ENCODE measurements around the gene TAF11L10.
"Not testable (repeated sequence)": the region's sequence is repeated elsewhere in the genome, so short reads cannot be mapped to it uniquely, and the experiment has no call there.

The TAF11L10 gene

GRCh38 chr5:17597728-17598127, at the start of gene TAF11L10:
TSS of gene TAF11L10 (minus strand) at chr5:17597828.
- not testable (repeated sequence) for DNase-seq

- DNase-seq, result no peak
Observed at GRCh38 chr5:17634160-17634559, 36.5 kb upstream of the TAF11L10 start, which contains the start of gene TAF11L14. TSS of gene TAF11L14 (plus strand) at chr5:17634460.

DNA sequence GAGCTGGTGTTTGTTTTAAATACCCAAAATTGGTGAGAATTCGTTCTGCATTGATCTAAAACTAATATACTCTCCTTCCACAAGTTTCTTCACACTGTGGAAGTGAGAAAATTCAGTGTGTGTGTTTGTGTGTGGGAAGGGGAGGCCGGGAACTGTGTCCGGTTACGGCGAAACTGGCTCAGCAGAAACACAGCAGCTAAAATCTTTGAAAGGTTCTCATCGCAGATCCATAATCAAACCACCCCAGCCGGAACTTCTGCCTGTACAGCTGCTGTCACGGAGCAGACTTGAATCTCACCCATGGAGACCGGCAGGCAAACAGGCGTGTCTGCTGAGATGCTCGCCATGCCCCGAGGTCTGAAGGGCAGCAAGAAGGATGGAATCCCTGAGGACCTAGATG, 34.2 kb upstream of the TAF11L10 start, which contains the start of gene TAF11L13:
TSS of gene TAF11L13 (plus strand) at position 301 of the 400 bp plus-strand sequence.
- not testable (repeated sequence) for DNase-seq

GRCh38 chr5:17625686-17626085, 28.1 kb upstream of the TAF11L10 start:
- DNase-seq, result no peak

DNA sequence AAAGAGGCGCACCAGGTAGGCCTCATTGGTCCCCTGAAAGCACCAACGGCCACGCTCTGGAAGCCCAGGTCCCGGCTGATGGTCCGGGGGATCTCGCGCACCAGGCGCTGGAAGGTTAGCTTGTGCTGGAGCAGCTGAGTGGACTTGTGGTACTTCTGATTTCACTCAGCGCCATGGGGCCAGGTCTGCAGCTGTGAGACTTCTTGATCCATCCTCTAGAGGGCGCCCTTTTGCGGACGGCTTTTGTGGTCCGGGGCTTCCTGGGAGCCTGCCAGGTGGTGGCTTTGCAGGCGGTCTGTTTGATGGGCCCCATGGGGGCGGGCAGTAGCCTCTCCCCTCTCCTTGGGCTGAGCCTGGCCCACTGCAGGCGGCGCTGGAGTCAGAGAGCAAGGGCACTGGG, 23.0 kb upstream of the TAF11L10 start:
- no peak for DNase-seq

DNA sequence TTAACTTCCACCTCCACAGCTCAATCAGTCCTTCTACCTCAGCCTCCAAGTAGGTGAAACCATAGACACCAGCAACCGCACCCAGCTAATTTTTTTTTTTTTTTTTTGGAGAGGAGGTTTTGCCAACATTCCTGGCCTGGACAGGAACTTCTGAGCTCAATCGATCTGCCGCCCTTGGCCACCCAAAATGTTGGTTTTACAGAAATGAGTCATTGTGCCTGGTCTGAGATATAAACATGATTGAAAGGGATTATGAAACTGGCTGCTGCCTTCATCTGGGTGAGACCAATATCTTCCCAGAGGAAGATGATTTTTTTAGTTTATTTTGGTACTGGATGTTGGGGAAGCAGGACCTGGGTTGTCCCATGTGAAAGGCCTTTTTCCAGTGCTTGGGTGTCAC, 21.7 kb upstream of the TAF11L10 start:
- DNase-seq, result no peak

DNA sequence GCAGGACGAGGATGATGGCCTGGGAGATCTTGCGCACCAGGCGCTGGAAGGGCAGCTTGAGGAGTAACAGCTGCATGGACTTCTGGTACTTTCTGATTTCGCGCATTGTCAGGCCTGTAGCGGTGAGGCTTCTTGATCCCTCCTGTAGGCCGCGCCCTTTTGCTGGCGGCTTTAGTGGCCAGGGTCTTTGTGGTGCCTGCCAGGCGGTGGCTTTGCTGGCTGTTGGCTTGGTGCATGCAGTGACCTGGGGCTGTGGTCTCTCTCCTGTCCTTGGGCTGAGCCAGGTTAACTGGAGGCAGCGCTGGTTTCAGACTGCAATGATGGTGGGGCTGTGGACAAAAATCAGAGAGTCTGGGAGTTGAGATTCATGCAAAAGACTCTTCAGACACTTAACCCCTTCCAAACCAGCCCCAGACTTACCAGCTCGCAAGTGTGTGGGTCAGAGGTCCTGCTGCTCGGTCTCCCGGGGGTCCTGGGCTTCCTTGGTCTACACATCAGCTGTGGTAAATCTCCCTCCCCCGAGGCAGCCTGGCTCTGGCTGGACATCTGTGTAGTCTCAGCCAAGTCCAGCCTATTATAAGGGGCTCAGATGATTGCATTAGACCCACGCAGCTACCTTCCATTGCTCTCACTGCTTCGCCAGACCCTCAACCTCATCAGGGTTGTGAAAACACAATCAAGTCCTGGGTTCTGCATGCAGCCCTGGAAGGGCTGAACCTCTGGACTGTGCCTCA, 17.4 kb upstream of the TAF11L10 start:
- no peak for DNase-seq

GRCh38 chr5:17610092-17610491, 12.5 kb upstream of the TAF11L10 start, which contains the start of gene TAF11L12:
TSS of gene TAF11L12 (plus strand) at chr5:17610392.
- not testable (repeated sequence) for DNase-seq

GRCh38 chr5:17607461-17607860, 9.8 kb upstream of the TAF11L10 start:
- DNase-seq, result not testable (repeated sequence)

DNA sequence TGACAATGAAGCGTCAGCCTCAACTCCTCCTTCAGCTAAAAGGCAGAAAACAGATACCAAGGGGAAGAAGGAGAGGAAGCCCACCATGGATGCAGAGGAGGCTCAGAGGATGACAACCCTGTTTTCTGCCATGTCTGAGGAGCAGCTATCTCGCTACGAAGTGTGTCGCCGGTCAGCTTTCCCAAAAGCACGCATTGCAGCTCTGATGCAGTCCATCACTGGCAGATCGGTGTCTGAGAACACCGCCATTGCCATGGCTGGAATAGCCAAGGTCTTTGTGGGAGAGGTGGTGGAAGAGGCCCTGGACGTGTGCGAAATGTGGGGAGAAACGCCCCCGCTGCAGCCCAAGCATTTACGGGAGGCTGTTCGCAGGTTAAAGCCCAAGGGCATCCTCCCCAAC, 7.3 kb upstream of the TAF11L10 start:
- no peak for DNase-seq

GRCh38 chr5:17603880-17604279, 6.3 kb upstream of the TAF11L10 start, which contains the start of gene TAF11L11:
TSS of gene TAF11L11 (plus strand) at chr5:17604183.
- DNase-seq, result not testable (repeated sequence)

- not testable (repeated sequence) for DNase-seq
Observed at GRCh38 chr5:17594255-17594654, 3.4 kb downstream of the TAF11L10 start, which contains the start of gene TAF11L9. TSS of gene TAF11L9 (minus strand) at chr5:17594394.

GRCh38 chr5:17590860-17591259, 6.8 kb downstream of the TAF11L10 start, which contains the start of gene TAF11L8:
TSS of gene TAF11L8 (minus strand) at chr5:17590960.
- not testable (repeated sequence) for DNase-seq

DNA sequence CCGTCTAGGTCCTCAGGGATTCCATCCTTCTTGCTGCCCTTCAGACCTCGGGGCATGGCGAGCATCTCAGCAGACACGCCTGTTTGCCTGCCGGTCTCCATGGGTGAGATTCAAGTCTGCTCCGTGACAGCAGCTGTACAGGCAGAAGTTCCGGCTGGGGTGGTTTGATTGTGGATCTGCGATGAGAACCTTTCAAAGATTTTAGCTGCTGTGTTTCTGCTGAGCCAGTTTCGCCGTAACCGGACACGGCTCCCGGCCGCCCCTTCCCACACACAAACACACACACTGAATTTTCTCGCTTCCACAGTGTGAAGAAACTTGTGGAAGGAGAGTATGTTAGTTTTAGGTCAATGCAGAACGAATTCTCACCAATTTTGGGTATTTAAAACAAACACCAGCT, 12.0 kb downstream of the TAF11L10 start, which contains the start of gene TAF11L7:
TSS of gene TAF11L7 (minus strand) at position 101 of the 400 bp plus-strand sequence.
- not testable (repeated sequence) for DNase-seq
